ENCODE data around the gene HEATR9. TPM values are rescaled to one million over a fixed set of nuclear protein-coding genes. Genes with fewer than 3 reads are reported as not detected.

The HEATR9 gene
- total RNA-seq, 1 donor from 2014 or later: not detected

- Histone ChIP-seq H3K27me3 (no peaks in the 10 kb centered on the region), H2AFZ (replicated peaks) (no peak overlapping the region), H4K20me1 (ENCODE audit: low read depth) (no peaks in the 10 kb centered on the region), H3K9ac (no peak overlapping the region), H3K4me3 (no peak overlapping the region), H3K79me2 (ENCODE audit: low read depth) (no peaks in the 10 kb centered on the region), H3F3A (ENCODE audit: low read depth) (no peaks in the 10 kb centered on the region), H3K4me1 (no peaks in the 10 kb centered on the region), H3K9me3 (ENCODE audit: low read depth) (no peaks in the 10 kb centered on the region), H3K36me3 (no peaks in the 10 kb centered on the region), H3K4me2 (no peak overlapping the region), H3K27ac (no peak overlapping the region)
- TF ChIP-seq CTCF (IDR thresholded peaks at IDR 0.05) (no peak), EZH2 (IDR thresholded peaks at IDR 0.05) (no peak), EZH2phosphoT487 (IDR thresholded peaks at IDR 0.05) (no peak)
- H3K27ac Mint-ChIP-seq: no peak overlapping the region
- peaks cover 29% of the 10 kb centered on the region for H3K9me3 Mint-ChIP-seq
- peaks cover 11% of the 10 kb centered on the region for H3K4me1 Mint-ChIP-seq
- H3K36me3 Mint-ChIP-seq: peaks cover 5% of the 10 kb centered on the region
- no peak overlapping the region for H3K4me3 Mint-ChIP-seq
- H3K27me3 Mint-ChIP-seq (ENCODE audit: insufficient read depth, low read depth): peaks cover 7% of the 10 kb centered on the region
- no peak for DNase-seq (ENCODE audit: low spot score)
Observed at GRCh38 chr17:35914354-35914753, 45.7 kb upstream of the HEATR9 start.

- H3K4me1 ChIP-seq: no peaks in the 10 kb centered on the region
- peaks cover 29% of the 10 kb centered on the region for H3K9me3 Mint-ChIP-seq
- DNase-seq (ENCODE audit: low spot score): no peak
- H3K27ac Mint-ChIP-seq: no peak overlapping the region
- H3K27me3 ChIP-seq: no peaks in the 10 kb centered on the region
- H3K79me2 ChIP-seq (ENCODE audit: low read depth): no peaks in the 10 kb centered on the region
- H3K4me3 ChIP-seq: no peak overlapping the region
- no peak overlapping the region for H3K9ac ChIP-seq
- H3K27me3 Mint-ChIP-seq (ENCODE audit: insufficient read depth, low read depth): peaks cover 7% of the 10 kb centered on the region
- no peak overlapping the region for H3K4me2 ChIP-seq
- no peaks in the 10 kb centered on the region for H3K9me3 ChIP-seq (ENCODE audit: low read depth)
- H3K4me1 Mint-ChIP-seq: peaks cover 11% of the 10 kb centered on the region
- H3K27ac ChIP-seq: no peak overlapping the region
- no peaks in the 10 kb centered on the region for H3F3A ChIP-seq (ENCODE audit: low read depth)
- H3K36me3 ChIP-seq: no peaks in the 10 kb centered on the region
- TF ChIP-seq EZH2 (IDR thresholded peaks at IDR 0.05): no peak
- H4K20me1 ChIP-seq (ENCODE audit: low read depth): no peaks in the 10 kb centered on the region
- no peak overlapping the region for H3K4me3 Mint-ChIP-seq
- no peak overlapping the region for H2AFZ ChIP-seq (replicated peaks)
- peaks cover 5% of the 10 kb centered on the region for H3K36me3 Mint-ChIP-seq
Observed at GRCh38 chr17:35913609-35914008, 44.9 kb upstream of the HEATR9 start.

GRCh38 chr17:35912942-35913341 is 44.3 kb upstream of the HEATR9 start:
- Mint-ChIP-seq H3K27ac (no peak overlapping the region), H3K27me3 (ENCODE audit: insufficient read depth, low read depth) (peaks cover 7% of the 10 kb centered on the region), H3K4me3 (no peak overlapping the region), H3K9me3 (peaks cover 23% of the 10 kb centered on the region), H3K4me1 (peaks cover 11% of the 10 kb centered on the region), H3K36me3 (peaks cover 2% of the 10 kb centered on the region)
- Histone ChIP-seq H3K79me2 (ENCODE audit: low read depth) (no peaks in the 10 kb centered on the region), H2AFZ (replicated peaks) (no peak overlapping the region), H3K4me2 (no peak overlapping the region), H3K9me3 (ENCODE audit: low read depth) (no peaks in the 10 kb centered on the region), H3K4me1 (no peaks in the 10 kb centered on the region), H3K27me3 (no peaks in the 10 kb centered on the region), H3K36me3 (no peaks in the 10 kb centered on the region), H3K9ac (no peak overlapping the region), H3F3A (ENCODE audit: low read depth) (no peaks in the 10 kb centered on the region), H3K27ac (no peak overlapping the region), H4K20me1 (ENCODE audit: low read depth) (no peaks in the 10 kb centered on the region), H3K4me3 (no peak overlapping the region)
- TF ChIP-seq EZH2 (IDR thresholded peaks at IDR 0.05): no peak
- TF ChIP-seq EZH2phosphoT487 (IDR thresholded peaks at IDR 0.05): no peak
- no peak for TF ChIP-seq CTCF (IDR thresholded peaks at IDR 0.05)
- no peak for DNase-seq (ENCODE audit: low spot score)

DNA sequence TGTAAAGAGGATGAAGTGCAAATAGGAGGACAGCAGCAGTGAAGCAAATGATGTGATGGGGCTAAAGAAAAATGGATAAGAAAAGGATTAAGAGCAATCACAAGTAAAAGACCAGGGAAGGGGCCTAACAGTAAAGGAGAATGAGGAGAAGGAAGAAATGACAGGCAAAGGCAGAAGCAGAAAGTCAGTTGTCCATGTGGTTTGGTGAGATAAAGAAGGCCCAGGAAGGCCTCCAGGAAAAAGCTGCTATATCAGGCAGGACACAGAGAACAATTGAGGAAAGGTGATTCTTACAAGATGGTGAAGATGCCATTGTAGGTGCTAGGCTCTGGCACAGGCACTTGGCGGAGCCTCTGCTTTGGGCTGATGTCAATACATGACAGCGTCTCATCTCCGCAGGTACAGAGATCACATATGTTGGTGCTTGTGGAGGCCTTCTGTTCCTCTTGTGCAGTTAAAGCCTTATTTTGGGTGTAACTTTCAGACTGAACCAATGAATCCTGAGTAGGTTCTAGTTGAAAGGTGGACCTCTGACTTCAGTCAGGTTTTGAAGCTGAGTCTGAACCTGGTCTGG is 43.7 kb upstream of the HEATR9 start:
- Histone ChIP-seq H3K27ac (no peak overlapping the region), H3K79me2 (ENCODE audit: low read depth) (no peaks in the 10 kb centered on the region), H3K4me1 (no peaks in the 10 kb centered on the region), H4K20me1 (ENCODE audit: low read depth) (no peaks in the 10 kb centered on the region), H2AFZ (replicated peaks) (no peak overlapping the region), H3F3A (ENCODE audit: low read depth) (no peaks in the 10 kb centered on the region), H3K4me2 (no peak overlapping the region), H3K36me3 (no peaks in the 10 kb centered on the region), H3K9ac (no peak overlapping the region), H3K9me3 (ENCODE audit: low read depth) (no peaks in the 10 kb centered on the region), H3K27me3 (no peaks in the 10 kb centered on the region), H3K4me3 (no peak overlapping the region)
- H3K4me3 Mint-ChIP-seq: no peak overlapping the region
- peaks cover 23% of the 10 kb centered on the region for H3K9me3 Mint-ChIP-seq
- H3K27me3 Mint-ChIP-seq (ENCODE audit: insufficient read depth, low read depth): peaks cover 7% of the 10 kb centered on the region
- no peak for DNase-seq (ENCODE audit: low spot score)
- no peak overlapping the region for H3K27ac Mint-ChIP-seq
- H3K36me3 Mint-ChIP-seq: peaks cover 2% of the 10 kb centered on the region
- TF ChIP-seq CTCF (IDR thresholded peaks at IDR 0.05) (no peak), EZH2phosphoT487 (IDR thresholded peaks at IDR 0.05) (no peak), EZH2 (IDR thresholded peaks at IDR 0.05) (no peak)
- H3K4me1 Mint-ChIP-seq: peaks cover 11% of the 10 kb centered on the region

Data from neural progenitor cell (in vitro differentiated cells).